Hepatocyte (in vitro differentiated cells): ENCODE data around the gene ARID4B.

Source experiments
- CTCF ChIP-seq: fragments of 200-600 bp; sonication (generic); IDR thresholded peaks from 2 replicates; pipeline ENCODE4 v1.5.1; 2016; ENCODE audit warnings: antibody characterized with exemption, mild to moderate bottlenecking; ENCODE audit not compliant: poor library complexity
- EZH2 ChIP-seq: fragments of 200-600 bp; sonication (generic); IDR thresholded peaks from 2 replicates; pipeline ENCODE4 v1.6.1; 2016; ENCODE audit warnings: antibody characterized with exemption, mild to moderate bottlenecking, borderline replicate concordance

GRCh38 chr1:235169986-235170385 lies 158.0 kb downstream of the ARID4B start:
- TF ChIP-seq EZH2 (no peak), CTCF (no peak)
